MM.1S (cell line): ENCODE measurements around the gene POPDC3.

Experiments used
- DNase-seq: peaks from one replicate; pipeline ENCODE4 v3.0.0-alpha.2; 2015
- H2AFZ ChIP-seq: fragments of 300-600 bp; sonication (generic); 2 replicates; pipeline ENCODE4 v1.6.0; 2016; ENCODE audit warnings: antibody characterized with exemption, low read length
- H3F3A ChIP-seq: fragments of 300-600 bp; sonication (generic); 2 replicates; pipeline ENCODE4 v1.6.1; 2016; ENCODE audit warnings: mild to moderate bottlenecking, antibody characterized with exemption, low read length, moderate library complexity, mixed read lengths; ENCODE audit not compliant: insufficient read depth
- H3K27ac ChIP-seq: fragments of 300-600 bp; sonication (generic); 2 replicates; pipeline ENCODE4 v1.5.1; 2016; ENCODE audit warnings: mild to moderate bottlenecking, low read length
- H3K27me3 ChIP-seq: fragments of 300-600 bp; sonication (generic); replicated peaks from 2 replicates; pipeline ENCODE4 v1.6.0; 2016; ENCODE audit warnings: low read length; ENCODE audit not compliant: insufficient read depth
- H3K36me3 ChIP-seq: fragments of 300-600 bp; sonication (generic); replicated peaks from 2 replicates; pipeline ENCODE4 v1.6.1; 2016; ENCODE audit warnings: mild to moderate bottlenecking, low read length, mixed read lengths; ENCODE audit not compliant: insufficient read depth
- H3K4me1 ChIP-seq: fragments of 300-600 bp; sonication (generic); 2 replicates; pipeline ENCODE4 v1.6.1; 2016; ENCODE audit warnings: low read length, mixed read lengths
- H3K4me2 ChIP-seq: fragments of 300-600 bp; sonication (generic); 2 replicates; pipeline ENCODE4 v1.6.0; 2016; ENCODE audit warnings: low read depth, low read length
- H3K4me3 ChIP-seq: fragments of 300-600 bp; sonication (generic); 2 replicates; pipeline ENCODE4 v1.5.1; 2016; ENCODE audit warnings: low read length, mixed read lengths
- H3K79me2 ChIP-seq: fragments of 300-600 bp; sonication (generic); 2 replicates; pipeline ENCODE4 v1.6.1; 2016; ENCODE audit warnings: mixed run types, low read length, mixed read lengths
- H3K9ac ChIP-seq: fragments of 300-600 bp; sonication (generic); 2 replicates; pipeline ENCODE4 v1.6.1; 2016; ENCODE audit warnings: low read length, mixed read lengths
- H3K9me2 ChIP-seq: fragments of 300-600 bp; sonication (generic); replicated peaks from 2 replicates; pipeline ENCODE4 v1.6.1; 2016; ENCODE audit warnings: mild to moderate bottlenecking, low read length, mixed read lengths; ENCODE audit not compliant: insufficient read depth
- H3K9me3 ChIP-seq: fragments of 300-600 bp; sonication (generic); replicated peaks from 2 replicates; pipeline ENCODE4 v1.6.1; 2016; ENCODE audit warnings: mild to moderate bottlenecking, low read length, mixed read lengths; ENCODE audit not compliant: insufficient read depth
- H4K20me1 ChIP-seq: fragments of 300-600 bp; sonication (generic); 2 replicates; pipeline ENCODE4 v1.6.1; 2016; ENCODE audit warnings: mild to moderate bottlenecking, low read length, moderate library complexity, mixed read lengths; ENCODE audit not compliant: insufficient read depth
- EZH2 ChIP-seq: fragments of 300-600 bp; sonication (generic); optimal IDR thresholded peaks from 2 replicates; pipeline ENCODE3; 2017; ENCODE audit warnings: low read depth, mild to moderate bottlenecking, antibody characterized with exemption, low read length, mixed read lengths
- EZH2phosphoT487 ChIP-seq: fragments of 300-600 bp; sonication (generic); IDR thresholded peaks from 2 replicates; pipeline ENCODE4 v1.6.1; 2018; ENCODE audit warnings: antibody characterized with exemption, low read length
- TF ChIP-seq, protein P1 (sequence below): fragments of 300-600 bp; sonication (generic); IDR thresholded peaks from 2 replicates; pipeline ENCODE4 v1.5.1; 2016; ENCODE audit warnings: antibody characterized with exemption, low read length, mixed read lengths

POPDC3 gene

DNA sequence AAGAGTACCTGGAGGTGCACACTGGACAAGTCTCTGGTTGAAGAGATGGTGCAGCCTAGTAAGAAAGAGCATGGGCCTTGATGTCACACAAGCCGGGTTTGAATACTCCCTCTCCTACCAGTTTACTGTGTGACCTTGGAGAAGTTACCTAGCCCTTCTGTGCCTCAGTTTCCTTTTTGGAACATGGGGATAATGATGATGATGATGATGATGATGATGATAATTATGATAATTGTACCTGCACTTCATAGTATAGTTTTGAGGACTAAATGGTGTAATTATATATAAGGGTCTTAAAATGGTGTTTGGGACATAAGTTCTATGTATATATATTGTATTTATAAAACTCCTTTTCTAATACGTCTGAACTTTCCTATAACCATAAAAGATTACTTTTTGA, 41.7 kb downstream of the POPDC3 start:
- H3K4me3 ChIP-seq, result no peak overlapping the region
- no peak overlapping the region for H3K4me2 ChIP-seq
- H3K27me3 ChIP-seq, result no peaks in the 10 kb centered on the region
- no peaks in the 10 kb centered on the region for H3K36me3 ChIP-seq
- H3K27ac ChIP-seq, result no peak overlapping the region
- no peak overlapping the region for H3K9ac ChIP-seq
- TF ChIP-seq EZH2, result no peak
- TF ChIP-seq, protein P1, sequence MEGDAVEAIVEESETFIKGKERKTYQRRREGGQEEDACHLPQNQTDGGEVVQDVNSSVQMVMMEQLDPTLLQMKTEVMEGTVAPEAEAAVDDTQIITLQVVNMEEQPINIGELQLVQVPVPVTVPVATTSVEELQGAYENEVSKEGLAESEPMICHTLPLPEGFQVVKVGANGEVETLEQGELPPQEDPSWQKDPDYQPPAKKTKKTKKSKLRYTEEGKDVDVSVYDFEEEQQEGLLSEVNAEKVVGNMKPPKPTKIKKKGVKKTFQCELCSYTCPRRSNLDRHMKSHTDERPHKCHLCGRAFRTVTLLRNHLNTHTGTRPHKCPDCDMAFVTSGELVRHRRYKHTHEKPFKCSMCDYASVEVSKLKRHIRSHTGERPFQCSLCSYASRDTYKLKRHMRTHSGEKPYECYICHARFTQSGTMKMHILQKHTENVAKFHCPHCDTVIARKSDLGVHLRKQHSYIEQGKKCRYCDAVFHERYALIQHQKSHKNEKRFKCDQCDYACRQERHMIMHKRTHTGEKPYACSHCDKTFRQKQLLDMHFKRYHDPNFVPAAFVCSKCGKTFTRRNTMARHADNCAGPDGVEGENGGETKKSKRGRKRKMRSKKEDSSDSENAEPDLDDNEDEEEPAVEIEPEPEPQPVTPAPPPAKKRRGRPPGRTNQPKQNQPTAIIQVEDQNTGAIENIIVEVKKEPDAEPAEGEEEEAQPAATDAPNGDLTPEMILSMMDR, result no peak
- TF ChIP-seq EZH2phosphoT487, result no peak
- H4K20me1 ChIP-seq, result no peaks in the 10 kb centered on the region
- H3F3A ChIP-seq, result no peaks in the 10 kb centered on the region
- H2AFZ ChIP-seq, result no peak overlapping the region
- H3K4me1 ChIP-seq, result no peaks in the 10 kb centered on the region
- H3K9me2 ChIP-seq, result no peaks in the 10 kb centered on the region
- no peaks in the 10 kb centered on the region for H3K79me2 ChIP-seq
- DNase-seq, result no peak
- no peaks in the 10 kb centered on the region for H3K9me3 ChIP-seq

DNA sequence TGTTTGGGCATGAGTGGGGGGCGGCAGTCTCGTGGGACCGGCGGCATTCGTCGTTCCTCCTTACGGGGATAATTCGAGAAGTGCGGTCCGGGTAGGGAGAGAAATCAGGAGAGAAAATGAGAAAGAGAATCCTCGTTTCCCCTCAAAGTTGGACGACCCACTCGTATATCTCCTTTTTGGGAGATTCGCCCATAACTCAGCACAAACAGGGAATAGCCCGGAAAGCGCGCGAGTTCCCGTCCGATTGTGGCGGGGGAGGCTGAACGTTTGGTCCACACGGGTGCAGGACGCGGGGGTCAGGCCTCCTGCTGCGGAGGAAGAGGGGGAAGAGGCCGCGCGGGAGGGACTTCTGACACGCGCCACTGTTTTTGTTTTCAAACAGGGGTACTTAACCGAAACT, 42.4 kb downstream of the POPDC3 start:
- no peaks in the 10 kb centered on the region for H3K9me3 ChIP-seq
- TF ChIP-seq EZH2phosphoT487, result no peak
- no peak for TF ChIP-seq EZH2
- TF ChIP-seq, protein P1, result no peak
- no peaks in the 10 kb centered on the region for H3K9me2 ChIP-seq
- no peak overlapping the region for H3K9ac ChIP-seq
- H2AFZ ChIP-seq, result peak overlapping the region; percentile 61; the same call in 1 of the 2 replicates
- no peaks in the 10 kb centered on the region for H4K20me1 ChIP-seq
- no peaks in the 10 kb centered on the region for H3K27me3 ChIP-seq
- peak overlapping the region; percentile 54; the same call in 1 of the 2 replicates for H3K4me2 ChIP-seq
- H3F3A ChIP-seq, result no peaks in the 10 kb centered on the region
- H3K36me3 ChIP-seq, result no peaks in the 10 kb centered on the region
- DNase-seq, result no peak
- no peaks in the 10 kb centered on the region for H3K4me1 ChIP-seq
- H3K4me3 ChIP-seq, result peak overlapping the region; percentile 35
- no peaks in the 10 kb centered on the region for H3K79me2 ChIP-seq
- H3K27ac ChIP-seq, result no peak overlapping the region

DNA sequence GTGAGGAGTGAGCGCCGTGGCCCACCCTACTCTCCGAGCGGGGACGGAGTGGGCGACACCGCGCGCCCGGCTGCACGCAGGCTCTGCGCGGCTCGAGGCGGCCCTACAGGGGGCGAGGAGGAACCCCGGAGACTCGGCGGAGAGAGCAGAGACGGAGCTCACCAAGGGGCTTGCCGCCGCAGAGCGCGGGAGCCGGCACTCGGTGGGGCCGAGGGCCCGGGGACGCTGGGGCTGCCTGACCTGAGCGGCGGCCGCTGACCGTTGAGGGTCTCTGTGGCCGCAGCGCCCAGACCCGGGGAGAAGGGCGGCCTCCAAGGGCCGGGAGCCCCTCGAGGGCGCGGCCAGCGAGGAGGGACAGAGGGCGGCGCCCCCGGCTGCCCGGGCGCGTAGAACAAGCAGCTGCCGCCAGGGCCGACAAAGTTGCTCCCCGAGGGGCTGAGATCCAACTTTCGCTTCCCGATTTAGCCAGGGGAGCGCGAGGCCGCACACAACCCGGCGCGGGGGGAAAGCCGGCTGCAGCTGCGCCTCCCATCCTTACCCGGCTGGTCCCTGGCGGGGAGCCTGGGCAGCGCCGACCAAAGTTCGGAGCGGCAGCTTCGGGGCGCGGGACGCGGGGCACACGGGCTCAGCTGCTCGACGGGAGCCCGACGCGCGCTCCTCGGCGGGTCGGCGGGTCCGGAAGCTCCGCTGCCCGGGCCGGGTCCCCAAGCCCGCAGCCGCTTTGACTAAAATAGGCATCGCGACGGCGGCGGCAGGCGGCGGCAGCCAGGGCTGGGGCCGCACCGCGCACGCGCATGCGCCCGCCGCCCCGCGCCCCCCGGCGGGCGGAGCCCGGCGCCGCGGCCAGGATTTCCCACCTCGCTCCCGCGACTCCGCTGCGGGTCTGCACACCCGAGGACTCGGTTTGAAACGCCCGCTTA, 43.1 kb downstream of the POPDC3 start:
- H3K4me2 ChIP-seq, result peak overlapping the region; percentile 72
- H3K9me3 ChIP-seq, result no peaks in the 10 kb centered on the region
- no peaks in the 10 kb centered on the region for H4K20me1 ChIP-seq
- no peaks in the 10 kb centered on the region for H3F3A ChIP-seq
- TF ChIP-seq EZH2phosphoT487, result no peak
- TF ChIP-seq, protein P1, result 0 out of 2 replicates have a peak, but pooled peaks have one; percentile 4
- peak overlapping the region; percentile 84 for H2AFZ ChIP-seq
- H3K9ac ChIP-seq, result peak overlapping the region; percentile 32; the same call in 1 of the 2 replicates
- no peaks in the 10 kb centered on the region for H3K36me3 ChIP-seq
- no peaks in the 10 kb centered on the region for H3K79me2 ChIP-seq
- no peaks in the 10 kb centered on the region for H3K4me1 ChIP-seq
- peak overlapping the region; percentile 67 for H3K4me3 ChIP-seq
- no peak overlapping the region for H3K27ac ChIP-seq
- peak; percentile 42 for DNase-seq
- H3K9me2 ChIP-seq, result no peaks in the 10 kb centered on the region
- H3K27me3 ChIP-seq, result no peaks in the 10 kb centered on the region
